Measurements from ENCODE around the gene TOP2A. TPM values are rescaled to one million over a fixed set of nuclear protein-coding genes. Genes with fewer than 3 reads are reported as not detected.

Gene TOP2A
- total RNA-seq, 1 donor from 2014 or later = 32.4 TPM

DNA sequence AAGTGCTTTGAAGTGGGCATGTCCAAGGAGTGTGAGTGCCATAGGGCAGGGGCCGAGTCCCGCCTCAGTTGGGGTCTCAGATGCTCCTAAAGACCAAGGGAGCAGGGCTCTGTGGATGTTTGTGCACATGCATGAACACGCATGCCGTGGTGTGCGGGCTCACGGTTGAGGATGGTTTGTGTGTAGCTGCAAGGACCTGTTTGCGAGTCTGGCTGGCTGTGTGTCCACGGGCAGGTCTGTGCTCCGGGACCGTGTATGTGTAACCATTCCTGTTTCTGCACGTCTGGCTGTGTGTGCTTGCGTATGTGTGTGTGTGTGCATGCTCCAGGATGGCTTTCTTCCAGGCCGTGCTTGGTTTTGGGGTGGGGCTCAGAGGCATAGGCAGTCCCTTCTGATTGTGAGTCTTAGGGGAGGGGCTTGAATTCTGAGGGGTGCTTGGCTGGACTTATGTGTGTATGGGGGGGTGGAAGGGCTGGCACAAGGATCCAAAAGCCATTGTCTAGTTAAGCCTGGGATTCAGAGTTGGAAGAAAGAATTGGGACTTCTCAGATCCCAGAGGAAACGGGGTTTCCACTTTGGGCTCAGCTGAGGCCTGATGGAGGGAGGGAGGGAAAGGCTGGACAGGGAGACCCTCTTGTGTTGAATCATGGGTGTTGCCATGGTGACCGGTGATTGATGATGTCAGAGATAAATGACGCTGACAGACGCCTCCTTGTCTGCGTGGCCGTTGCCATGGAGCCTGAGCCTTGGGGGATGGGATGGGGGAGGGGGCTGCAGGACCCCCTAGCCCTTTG lies 67.6 kb downstream of the TOP2A start:
- H3K4me1 Mint-ChIP-seq (ENCODE audit: low read depth, unreplicated experiment) = peaks cover 40% of the 10 kb centered on the region
- H3K36me3 Mint-ChIP-seq (ENCODE audit: unreplicated experiment) = peaks cover 3% of the 10 kb centered on the region
- peak overlapping the region; percentile 72 for H3K4me3 Mint-ChIP-seq (ENCODE audit: unreplicated experiment)
- peak; percentile 91 for DNase-seq
- peaks cover 19% of the 10 kb centered on the region for H3K9me3 Mint-ChIP-seq (ENCODE audit: unreplicated experiment)
- peaks cover 23% of the 10 kb centered on the region for H3K27me3 Mint-ChIP-seq (ENCODE audit: unreplicated experiment)
- TF ChIP-seq, protein P1, sequence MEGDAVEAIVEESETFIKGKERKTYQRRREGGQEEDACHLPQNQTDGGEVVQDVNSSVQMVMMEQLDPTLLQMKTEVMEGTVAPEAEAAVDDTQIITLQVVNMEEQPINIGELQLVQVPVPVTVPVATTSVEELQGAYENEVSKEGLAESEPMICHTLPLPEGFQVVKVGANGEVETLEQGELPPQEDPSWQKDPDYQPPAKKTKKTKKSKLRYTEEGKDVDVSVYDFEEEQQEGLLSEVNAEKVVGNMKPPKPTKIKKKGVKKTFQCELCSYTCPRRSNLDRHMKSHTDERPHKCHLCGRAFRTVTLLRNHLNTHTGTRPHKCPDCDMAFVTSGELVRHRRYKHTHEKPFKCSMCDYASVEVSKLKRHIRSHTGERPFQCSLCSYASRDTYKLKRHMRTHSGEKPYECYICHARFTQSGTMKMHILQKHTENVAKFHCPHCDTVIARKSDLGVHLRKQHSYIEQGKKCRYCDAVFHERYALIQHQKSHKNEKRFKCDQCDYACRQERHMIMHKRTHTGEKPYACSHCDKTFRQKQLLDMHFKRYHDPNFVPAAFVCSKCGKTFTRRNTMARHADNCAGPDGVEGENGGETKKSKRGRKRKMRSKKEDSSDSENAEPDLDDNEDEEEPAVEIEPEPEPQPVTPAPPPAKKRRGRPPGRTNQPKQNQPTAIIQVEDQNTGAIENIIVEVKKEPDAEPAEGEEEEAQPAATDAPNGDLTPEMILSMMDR (IDR thresholded peaks at IDR 0.05; ENCODE audit: partially characterized antibody, unreplicated experiment) = no peak
- peak overlapping the region; percentile 96 for H3K27ac Mint-ChIP-seq (ENCODE audit: unreplicated experiment)

DNA sequence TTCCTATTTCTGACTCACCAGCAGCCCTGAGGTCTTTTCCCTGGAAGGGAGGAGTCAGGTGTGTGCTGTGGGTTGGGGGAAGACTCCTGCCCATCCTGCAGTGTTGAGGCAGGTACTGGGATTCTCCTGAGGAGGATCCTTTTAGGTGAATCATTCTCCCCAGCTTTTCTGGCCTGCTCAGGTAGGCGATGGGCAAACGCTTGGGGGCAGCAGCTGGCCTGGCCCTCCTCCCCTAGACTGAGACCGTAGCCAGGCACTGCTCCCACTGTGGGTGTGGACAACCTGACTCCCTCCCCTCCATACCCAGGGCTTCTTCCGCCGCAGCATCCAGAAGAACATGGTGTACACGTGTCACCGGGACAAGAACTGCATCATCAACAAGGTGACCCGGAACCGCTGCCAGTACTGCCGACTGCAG lies 68.2 kb downstream of the TOP2A start:
- H3K36me3 Mint-ChIP-seq (ENCODE audit: unreplicated experiment) = peaks cover 3% of the 10 kb centered on the region
- H3K9me3 Mint-ChIP-seq (ENCODE audit: unreplicated experiment) = peaks cover 19% of the 10 kb centered on the region
- peaks cover 40% of the 10 kb centered on the region for H3K4me1 Mint-ChIP-seq (ENCODE audit: low read depth, unreplicated experiment)
- TF ChIP-seq, protein P1 (IDR thresholded peaks at IDR 0.05; ENCODE audit: partially characterized antibody, unreplicated experiment) = no peak
- no peak for DNase-seq
- H3K27ac Mint-ChIP-seq (ENCODE audit: unreplicated experiment) = peak overlapping the region; percentile 96
- peak overlapping the region; percentile 72 for H3K4me3 Mint-ChIP-seq (ENCODE audit: unreplicated experiment)
- peaks cover 27% of the 10 kb centered on the region for H3K27me3 Mint-ChIP-seq (ENCODE audit: unreplicated experiment)

DNA sequence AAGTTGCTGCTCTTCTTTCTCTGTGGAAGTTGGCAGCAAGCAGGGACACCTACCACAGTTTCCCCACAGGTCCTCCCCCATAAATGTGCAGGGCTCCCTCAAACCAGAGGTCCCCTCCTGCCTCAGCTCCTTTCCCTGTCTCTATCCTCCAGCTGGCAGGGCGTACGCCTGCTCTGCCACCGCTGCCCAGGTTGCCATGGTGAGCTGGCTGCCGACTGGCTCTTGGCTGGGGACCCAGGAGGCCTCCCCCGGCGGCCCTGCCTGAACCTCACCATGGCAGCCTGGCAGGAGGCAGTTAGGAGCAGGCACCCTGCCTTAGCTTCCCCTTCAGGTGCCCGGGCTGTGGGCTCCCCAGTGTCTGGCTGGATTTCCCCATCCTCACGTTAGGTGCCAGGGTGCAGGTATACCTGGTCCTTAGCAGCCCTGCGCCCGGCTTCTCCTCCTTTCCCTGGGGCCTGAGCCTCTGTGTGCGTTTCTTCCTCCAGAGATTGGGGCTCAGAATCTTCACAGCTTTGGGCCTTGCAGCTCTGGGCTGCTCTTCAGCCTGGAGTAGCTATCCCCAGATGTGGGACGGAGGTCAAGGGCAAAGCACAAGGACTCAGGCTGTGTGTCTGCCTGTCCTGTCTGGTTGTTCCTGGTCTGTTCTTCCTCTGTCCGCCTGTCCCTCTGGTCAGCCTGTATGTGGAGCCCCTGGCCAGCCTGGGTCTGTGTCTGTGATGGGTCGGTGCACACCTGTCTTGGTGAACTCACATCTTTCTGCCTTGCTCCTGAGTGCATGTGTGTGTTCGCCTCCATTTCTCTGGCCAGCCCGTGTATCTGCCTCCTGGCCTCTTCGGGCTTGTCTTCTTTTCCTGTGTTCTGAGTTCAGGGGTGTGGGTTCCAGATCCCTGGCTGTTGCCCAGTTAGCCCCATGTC lies 68.9 kb downstream of the TOP2A start:
- H3K27me3 Mint-ChIP-seq (ENCODE audit: unreplicated experiment) = peaks cover 27% of the 10 kb centered on the region
- DNase-seq = no peak
- H3K9me3 Mint-ChIP-seq (ENCODE audit: unreplicated experiment) = peaks cover 19% of the 10 kb centered on the region
- H3K27ac Mint-ChIP-seq (ENCODE audit: unreplicated experiment) = no peak overlapping the region
- TF ChIP-seq, protein P1 (IDR thresholded peaks at IDR 0.05; ENCODE audit: partially characterized antibody, unreplicated experiment) = no peak
- H3K36me3 Mint-ChIP-seq (ENCODE audit: unreplicated experiment) = peaks cover 3% of the 10 kb centered on the region
- H3K4me3 Mint-ChIP-seq (ENCODE audit: unreplicated experiment) = peak overlapping the region; percentile 27
- H3K4me1 Mint-ChIP-seq (ENCODE audit: low read depth, unreplicated experiment) = peaks cover 40% of the 10 kb centered on the region

DNA sequence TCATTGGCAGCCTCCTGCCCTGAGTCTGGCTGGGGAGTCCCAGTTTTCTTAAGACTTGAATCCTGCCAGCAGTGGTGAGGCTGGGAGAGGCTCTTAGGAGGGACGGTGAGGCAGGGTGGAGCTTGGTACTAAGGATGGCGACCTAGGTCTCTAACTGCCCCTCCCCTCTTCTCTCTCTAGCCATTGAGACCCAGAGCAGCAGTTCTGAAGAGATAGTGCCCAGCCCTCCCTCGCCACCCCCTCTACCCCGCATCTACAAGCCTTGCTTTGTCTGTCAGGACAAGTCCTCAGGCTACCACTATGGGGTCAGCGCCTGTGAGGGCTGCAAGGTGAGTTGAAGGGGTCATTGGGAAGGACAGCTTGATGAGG lies 69.6 kb downstream of the TOP2A start:
- H3K27me3 Mint-ChIP-seq (ENCODE audit: unreplicated experiment) = peaks cover 27% of the 10 kb centered on the region

More for the DNA sequence above, 69.6 kb downstream of the TOP2A start:
- H3K9me3 Mint-ChIP-seq (ENCODE audit: unreplicated experiment) = peaks cover 21% of the 10 kb centered on the region
- H3K27ac Mint-ChIP-seq (ENCODE audit: unreplicated experiment) = no peak overlapping the region
- peaks cover 3% of the 10 kb centered on the region for H3K36me3 Mint-ChIP-seq (ENCODE audit: unreplicated experiment)
- H3K4me3 Mint-ChIP-seq (ENCODE audit: unreplicated experiment) = no peak overlapping the region
- no peak for DNase-seq
- TF ChIP-seq, protein P1 (IDR thresholded peaks at IDR 0.05; ENCODE audit: partially characterized antibody, unreplicated experiment) = no peak
- H3K4me1 Mint-ChIP-seq (ENCODE audit: low read depth, unreplicated experiment) = peaks cover 41% of the 10 kb centered on the region
